Iris pigment epithelial cell (primary cell): ENCODE results near the gene CDC20B.
A peak's percentile ranks its signal among the peaks of the same experiment; 100 is the strongest.

ENCODE experiments used
- DNase-seq: peaks from one replicate; pipeline ENCODE4 v3.0.0-alpha.2; 2011; ENCODE audit warnings: low read depth

The CDC20B gene

GRCh38 chr5:55172937-55173686, at the start of gene CDC20B:
Gene CDC20B, minus strand, starts transcription at chr5:55173177. Its CDS starts 177 bp downstream, at chr5:55173000.
- peak; percentile 77 for DNase-seq

GRCh38 chr5:55222092-55222984, 49.4 kb upstream of the CDC20B start:
- DNase-seq, result no peak

- no peak for DNase-seq
These were observed 47.6 kb upstream of the CDC20B start for GRCh38 chr5:55220433-55221185.

GRCh38 chr5:55219770-55220169, 46.8 kb upstream of the CDC20B start:
- no peak for DNase-seq

GRCh38 chr5:55218967-55219366, 46.0 kb upstream of the CDC20B start:
- DNase-seq, result no peak

GRCh38 chr5:55211184-55211874, 38.4 kb upstream of the CDC20B start:
- no peak for DNase-seq

GRCh38 chr5:55205001-55205400, 32.0 kb upstream of the CDC20B start:
- no peak for DNase-seq

GRCh38 chr5:55191165-55191564, 18.2 kb upstream of the CDC20B start:
- peak; percentile 36 for DNase-seq

GRCh38 chr5:55188656-55189540, 15.9 kb upstream of the CDC20B start:
- DNase-seq, result no peak

- peak; percentile 16 for DNase-seq
These were observed 14.4 kb upstream of the CDC20B start for GRCh38 chr5:55187370-55187769.

GRCh38 chr5:55180016-55180415, 7.0 kb upstream of the CDC20B start:
- DNase-seq, result no peak

GRCh38 chr5:55177078-55177477, 4.1 kb upstream of the CDC20B start:
- no peak for DNase-seq

- peak; percentile 15 for DNase-seq
These were observed 3.3 kb upstream of the CDC20B start for GRCh38 chr5:55176176-55176818.

- no peak for DNase-seq
These were observed 2.8 kb upstream of the CDC20B start for GRCh38 chr5:55175781-55176175.

- DNase-seq, result no peak
These were observed 782 bp upstream of the CDC20B start for GRCh38 chr5:55173687-55174230.

GRCh38 chr5:55172051-55172899, 702 bp downstream of the CDC20B start:
- peak; percentile 81 for DNase-seq

- no peak for DNase-seq
These were observed 1.5 kb downstream of the CDC20B start for GRCh38 chr5:55171471-55171870.

GRCh38 chr5:55162666-55163065, 10.3 kb downstream of the CDC20B start:
- DNase-seq, result no peak
